A673 (cell line): Measurements from ENCODE around the gene ENOX1. TPM values are rescaled to one million over a fixed set of nuclear protein-coding genes. Genes with fewer than 3 reads are reported as not detected.

Source experiments
- BruUV-seq: library from RNA; stranded (reverse); fragments of 400-500 nt; replicated peaks from 2 replicates; lab custom pipeline; 2021; lab: Mats Ljungman, UMichigan
- CTCF ChIA-PET: fragments of 300-600 bp; sonication (Branson Sonifier 250); formaldehyde crosslinking; loops from one replicate; lab custom pipeline; 2022; ENCODE audit warnings: antibody characterized with exemption; lab: Charles Lee
- POLR2A ChIA-PET: fragments of 300-600 bp; sonication (Branson Sonifier 250); formaldehyde crosslinking; loops from one replicate; lab custom pipeline; 2022; ENCODE audit warnings: antibody characterized with exemption; ENCODE audit not compliant: low non-redundant PET; lab: Charles Lee
- DNase-seq: peaks from one replicate; pipeline ENCODE4 v3.0.0-alpha.2; 2015; ENCODE audit warnings: low spot score
- H3K27ac ChIP-seq: fragments of 200-600 bp; sonication (generic); 2 replicates; pipeline ENCODE4 v1.5.1; 2016; ENCODE audit warnings: mixed run types, low read depth, mild to moderate bottlenecking, mixed read lengths, antibody characterized with exemption, low read length; ENCODE audit not compliant: poor library complexity, severe bottlenecking
- H3K27me3 ChIP-seq: fragments of 200-600 bp; sonication (generic); replicated peaks from 2 replicates; pipeline ENCODE4 v1.6.1; 2017; ENCODE audit warnings: mixed run types, low read depth, mild to moderate bottlenecking, mixed read lengths, antibody characterized with exemption, low read length; ENCODE audit not compliant: insufficient read depth, poor library complexity
- H3K36me3 ChIP-seq: fragments of 200-600 bp; sonication (generic); 2 replicates; pipeline ENCODE4 v1.6.1; 2016; ENCODE audit warnings: mixed run types, mild to moderate bottlenecking, mixed read lengths, antibody characterized with exemption, low read length; ENCODE audit not compliant: insufficient read depth, poor library complexity, severe bottlenecking
- H3K4me1 ChIP-seq: fragments of 200-600 bp; sonication (generic); 2 replicates; pipeline ENCODE4 v1.6.1; 2017; ENCODE audit warnings: mixed run types, mild to moderate bottlenecking, mixed read lengths, antibody characterized with exemption, low read length; ENCODE audit not compliant: insufficient read depth, poor library complexity, severe bottlenecking
- H3K4me3 ChIP-seq: fragments of 200-600 bp; sonication (generic); 2 replicates; pipeline ENCODE4 v1.5.1; 2016; ENCODE audit warnings: low read depth, mixed run types, mild to moderate bottlenecking, mixed read lengths, low read length; ENCODE audit not compliant: poor library complexity, severe bottlenecking
- H3K9me3 ChIP-seq: fragments of 200-600 bp; sonication (generic); 2 replicates; pipeline ENCODE4 v1.6.1; 2016; ENCODE audit warnings: mixed run types, low read depth, mild to moderate bottlenecking, mixed read lengths, antibody characterized with exemption, low read length; ENCODE audit not compliant: poor library complexity, severe bottlenecking
- CTCF ChIP-seq: fragments of 300-800, 200-600 bp; sonication (generic); conservative IDR thresholded peaks from 2 replicates; pipeline ENCODE4 v1.5.1; 2017; ENCODE audit warnings: low read depth, mild to moderate bottlenecking, antibody characterized with exemption, low read length, moderate library complexity, mixed read lengths
- EZH2 ChIP-seq: fragments of 200-600 bp; sonication (generic); IDR thresholded peaks from 2 replicates; pipeline ENCODE4 v1.6.1; 2017; ENCODE audit warnings: borderline replicate concordance, low read depth, mild to moderate bottlenecking, mixed read lengths, antibody characterized with exemption, low read length; ENCODE audit not compliant: poor library complexity, severe bottlenecking
- intact Hi-C: fragments of 100-400 bp; cut with micrococcal nuclease; formaldehyde crosslinking; loops from one replicate; pipeline ENCODE4 v1.10.0; 2022; ENCODE audit not compliant: unreplicated experiment
- total RNA-seq: library from RNA; stranded (reverse); gene quantifications from 2 replicates; pipeline ENCODE4 v1.2.3, GENCODE V29; 2021

Gene ENOX1
- total RNA-seq, 1 experiment from 2014 or later = 4.4 TPM

GRCh38 chr13:43761616-43762315 lies 25.0 kb downstream of the ENOX1 start:
- Histone ChIP-seq H3K9me3 (no peaks in the 10 kb centered on the region), H3K4me1 (no peaks in the 10 kb centered on the region), H3K4me3 (no peak overlapping the region), H3K36me3 (no peaks in the 10 kb centered on the region), H3K27me3 (no peaks in the 10 kb centered on the region), H3K27ac (no peak overlapping the region)
- ChIA-PET POLR2A (interaction anchor here (0.6 kb wide), 1 partner anchor 16 kb away, joined by 8 read pairs; no protein-coding TSS in a partner anchor), CTCF (no interaction called here)
- DNase-seq = no peak
- intact Hi-C loops = no loop called here
- BruUV-seq = no TSS peak
- TF ChIP-seq CTCF = no peak
- TF ChIP-seq EZH2 = no peak

GRCh38 chr13:43760257-43760656 lies 26.5 kb downstream of the ENOX1 start:
- no peaks in the 10 kb centered on the region for H3K36me3 ChIP-seq
- no peaks in the 10 kb centered on the region for H3K9me3 ChIP-seq
- BruUV-seq = no TSS peak
- intact Hi-C loops = no loop called here
- TF ChIP-seq CTCF = no peak
- no peak for TF ChIP-seq EZH2
- H3K27ac ChIP-seq = no peak overlapping the region
- no peak overlapping the region for H3K4me3 ChIP-seq
- no peaks in the 10 kb centered on the region for H3K27me3 ChIP-seq
- ChIA-PET POLR2A (no interaction called here), CTCF (no interaction called here)
- no peaks in the 10 kb centered on the region for H3K4me1 ChIP-seq
- DNase-seq = no peak

- TF ChIP-seq CTCF = no peak
- no peak for TF ChIP-seq EZH2
- Histone ChIP-seq H3K4me3 (no peak overlapping the region), H3K4me1 (no peaks in the 10 kb centered on the region), H3K27me3 (no peaks in the 10 kb centered on the region), H3K36me3 (no peaks in the 10 kb centered on the region), H3K27ac (no peak overlapping the region), H3K9me3 (no peaks in the 10 kb centered on the region)
- CTCF ChIA-PET = interaction anchor here (0.6 kb wide), 1 partner anchor 109 kb away, joined by 5 read pairs; no protein-coding TSS in a partner anchor
- BruUV-seq = no TSS peak
- DNase-seq = no peak
- POLR2A ChIA-PET = no interaction called here
- intact Hi-C loops = no loop called here
Measured at GRCh38 chr13:43758834-43759233, 27.9 kb downstream of the ENOX1 start.
